ENCODE data around the gene ARID5A. TPM values are rescaled to one million over a fixed set of nuclear protein-coding genes. Genes with fewer than 3 reads are reported as not detected.

The ARID5A gene
- polyA plus RNA-seq, 3 donors: 27.8 to 38.8 (median 37.7) TPM

DNA sequence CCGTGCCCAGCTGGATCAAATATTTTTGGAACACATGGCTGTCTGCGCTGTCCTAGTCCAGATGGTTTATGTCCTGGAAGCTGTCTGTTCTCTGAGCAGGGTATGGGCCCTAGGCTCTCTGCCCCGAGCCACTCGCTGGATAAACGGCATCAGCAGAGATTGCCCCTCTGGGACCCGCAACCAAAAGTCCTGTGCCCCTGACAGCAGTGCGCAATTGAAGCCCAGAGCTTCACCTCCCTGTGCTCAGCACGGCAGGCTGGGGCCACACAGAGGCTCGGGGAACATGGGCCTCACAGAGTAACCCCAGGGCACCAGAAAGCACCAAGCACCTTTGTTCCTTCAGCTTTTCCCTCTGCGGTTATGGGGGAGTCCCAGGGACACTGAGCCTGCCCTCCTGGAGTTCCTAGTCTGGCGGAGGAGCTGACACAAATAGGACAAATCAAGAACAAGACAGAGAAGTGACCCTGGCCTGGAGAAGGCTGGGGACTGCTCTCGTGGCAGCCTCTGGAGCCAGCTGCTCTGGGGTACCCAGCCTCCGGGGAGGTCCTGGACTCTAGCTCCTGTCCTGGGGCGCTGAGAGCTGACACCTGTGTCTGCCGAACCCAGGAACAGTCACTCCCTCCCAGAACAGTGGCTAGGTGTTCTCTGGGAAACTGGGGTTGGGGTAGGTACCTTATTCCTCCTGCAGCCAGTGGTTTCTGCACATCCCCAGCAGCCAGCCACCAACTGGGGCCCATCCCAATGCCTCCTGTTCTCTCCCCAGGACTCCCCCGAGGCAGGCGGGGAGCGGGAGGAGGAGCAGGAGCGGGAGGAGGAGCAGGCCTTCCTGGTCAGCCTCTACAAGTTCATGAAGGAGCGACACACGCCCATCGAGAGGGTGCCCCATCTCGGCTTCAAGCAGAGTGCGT lies 12.3 kb downstream of the ARID5A start:
- DNase-seq: peak in 1 of 3 donors; percentile 2
- H4K20me1 ChIP-seq (ENCODE audit: insufficient read depth, low read length): peaks cover 90% of the 10 kb centered on the region
- H3K4me1 ChIP-seq (ENCODE audit: control insufficient read depth in 1 of 2, insufficient read depth in 2 of 2, low read length in 2 of 2): peaks cover 0 to under 1% of the 10 kb centered on the region in 2 donors
- peaks cover 34% of the 10 kb centered on the region for H3K79me2 ChIP-seq (ENCODE audit: insufficient read depth, low read length)
- H3K4me2 ChIP-seq (replicated peaks; ENCODE audit: extremely low read depth, low read length, poor library complexity, severe bottlenecking): no peak overlapping the region
- H3K36me3 ChIP-seq (replicated peaks in 1 of 2; ENCODE audit: control insufficient read depth in 1 of 2, insufficient read depth in 2 of 2, low read length in 2 of 2): peaks cover 51 to 92% of the 10 kb centered on the region in 2 donors
- intact Hi-C loops (cut with micrococcal nuclease): no loop called here
- H3K9me3 ChIP-seq (replicated peaks in 1 of 2; ENCODE audit: control insufficient read depth in 1 of 2, insufficient read depth in 1 of 2, low read length in 2 of 2): no peaks in the 10 kb centered on the region
- H2AFZ ChIP-seq (ENCODE audit: insufficient read depth, low read depth, low read length, poor library complexity, severe bottlenecking): no peak overlapping the region
- peaks cover 57 to 78% of the 10 kb centered on the region in 2 donors for H3K36me3 Mint-ChIP-seq
- no peak overlapping the region for H3K4me3 ChIP-seq (replicated peaks in 1 of 3; ENCODE audit: low read depth in 2 of 3, low read length in 3 of 3)
- TF ChIP-seq, protein P1, sequence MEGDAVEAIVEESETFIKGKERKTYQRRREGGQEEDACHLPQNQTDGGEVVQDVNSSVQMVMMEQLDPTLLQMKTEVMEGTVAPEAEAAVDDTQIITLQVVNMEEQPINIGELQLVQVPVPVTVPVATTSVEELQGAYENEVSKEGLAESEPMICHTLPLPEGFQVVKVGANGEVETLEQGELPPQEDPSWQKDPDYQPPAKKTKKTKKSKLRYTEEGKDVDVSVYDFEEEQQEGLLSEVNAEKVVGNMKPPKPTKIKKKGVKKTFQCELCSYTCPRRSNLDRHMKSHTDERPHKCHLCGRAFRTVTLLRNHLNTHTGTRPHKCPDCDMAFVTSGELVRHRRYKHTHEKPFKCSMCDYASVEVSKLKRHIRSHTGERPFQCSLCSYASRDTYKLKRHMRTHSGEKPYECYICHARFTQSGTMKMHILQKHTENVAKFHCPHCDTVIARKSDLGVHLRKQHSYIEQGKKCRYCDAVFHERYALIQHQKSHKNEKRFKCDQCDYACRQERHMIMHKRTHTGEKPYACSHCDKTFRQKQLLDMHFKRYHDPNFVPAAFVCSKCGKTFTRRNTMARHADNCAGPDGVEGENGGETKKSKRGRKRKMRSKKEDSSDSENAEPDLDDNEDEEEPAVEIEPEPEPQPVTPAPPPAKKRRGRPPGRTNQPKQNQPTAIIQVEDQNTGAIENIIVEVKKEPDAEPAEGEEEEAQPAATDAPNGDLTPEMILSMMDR (IDR thresholded peaks at IDR 0.05): no peak
- no peak overlapping the region for H3K27ac Mint-ChIP-seq
- H3K4me3 Mint-ChIP-seq: no peak overlapping the region
- H3K27me3 ChIP-seq (ENCODE audit: control insufficient read depth in 2 of 2, insufficient read depth in 2 of 2, low read length in 2 of 2): no peaks in the 10 kb centered on the region
- no peak overlapping the region for H3K27ac ChIP-seq (ENCODE audit: low read depth in 1 of 2, low read length in 2 of 2)
- peaks cover 0 to 3% (median 2%) of the 10 kb centered on the region in 3 donors for H3K27me3 Mint-ChIP-seq (ENCODE audit: low read depth in 3 of 3)
- no peak overlapping the region for H3K9ac ChIP-seq (ENCODE audit: insufficient read depth, low read length, poor library complexity, severe bottlenecking)
- 98% methylated on average over 16 of the region's 24 CpGs for WGBS (ENCODE audit: insufficient coverage)
- peaks cover 0 to 2% (median 0%) of the 10 kb centered on the region in 7 donors for H3K9me3 Mint-ChIP-seq
- H3K4me1 Mint-ChIP-seq: peaks cover 9% of the 10 kb centered on the region

DNA sequence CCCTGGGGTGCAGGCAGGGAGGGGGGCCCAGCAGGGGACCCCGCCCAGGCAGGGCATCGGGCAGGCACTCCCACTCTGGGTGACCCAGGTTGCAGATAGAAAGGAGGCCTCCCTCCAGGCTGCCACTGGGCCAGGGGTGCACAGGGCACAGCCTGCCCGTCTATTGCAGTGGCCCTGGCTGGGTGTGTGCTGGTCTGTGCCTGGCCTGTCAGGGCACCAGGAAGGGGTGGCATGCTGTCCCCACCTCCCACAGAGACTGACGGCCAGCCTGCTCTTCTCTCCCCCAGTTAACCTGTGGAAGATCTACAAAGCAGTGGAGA lies 12.9 kb downstream of the ARID5A start:
- intact Hi-C loops (cut with micrococcal nuclease): no loop called here

More for the DNA sequence above, 12.9 kb downstream of the ARID5A start:
- Histone ChIP-seq H3K4me2 (replicated peaks; ENCODE audit: extremely low read depth, low read length, poor library complexity, severe bottlenecking) (no peak overlapping the region), H4K20me1 (ENCODE audit: insufficient read depth, low read length) (peaks cover 85% of the 10 kb centered on the region), H3K9ac (ENCODE audit: insufficient read depth, low read length, poor library complexity, severe bottlenecking) (no peak overlapping the region), H3K4me1 (ENCODE audit: control insufficient read depth in 1 of 2, insufficient read depth in 2 of 2, low read length in 2 of 2) (peaks cover 3 to 7% of the 10 kb centered on the region in 2 donors), H3K27ac (ENCODE audit: low read depth in 1 of 2, low read length in 2 of 2) (no peak overlapping the region), H3K27me3 (ENCODE audit: control insufficient read depth in 2 of 2, insufficient read depth in 2 of 2, low read length in 2 of 2) (no peaks in the 10 kb centered on the region), H3K36me3 (replicated peaks in 1 of 2; ENCODE audit: control insufficient read depth in 1 of 2, insufficient read depth in 2 of 2, low read length in 2 of 2) (peaks cover 51 to 86% of the 10 kb centered on the region in 2 donors), H3K9me3 (replicated peaks in 1 of 2; ENCODE audit: control insufficient read depth in 1 of 2, insufficient read depth in 1 of 2, low read length in 2 of 2) (no peaks in the 10 kb centered on the region), H3K4me3 (replicated peaks in 1 of 3; ENCODE audit: low read depth in 2 of 3, low read length in 3 of 3) (no peak overlapping the region), H2AFZ (ENCODE audit: insufficient read depth, low read depth, low read length, poor library complexity, severe bottlenecking) (no peak overlapping the region), H3K79me2 (ENCODE audit: insufficient read depth, low read length) (peaks cover 31% of the 10 kb centered on the region)
- Mint-ChIP-seq H3K27ac (peak overlapping the region in 2 of 7 donors; percentile 30 to 56), H3K4me3 (no peak overlapping the region), H3K27me3 (ENCODE audit: low read depth in 3 of 3) (peaks cover 0 to 3% (median 2%) of the 10 kb centered on the region in 3 donors), H3K4me1 (peaks cover 13% of the 10 kb centered on the region), H3K36me3 (peaks cover 52 to 76% of the 10 kb centered on the region in 2 donors), H3K9me3 (peaks cover 0 to 2% (median 0%) of the 10 kb centered on the region in 7 donors)
- TF ChIP-seq, protein P1 (IDR thresholded peaks at IDR 0.05): no peak
- 100% methylated on average over 3 of the region's 4 CpGs for WGBS (ENCODE audit: insufficient coverage)
- peak in 1 of 3 donors; percentile 2 for DNase-seq
